GM19452 (cell line): ENCODE results near the gene BTBD17.
"Not testable (repeated sequence)": the region's sequence is repeated elsewhere in the genome, so short reads cannot be mapped to it uniquely, and the experiment has no call there.

Experiments
- ATAC-seq: cut with Tn5 transposase; IDR thresholded peaks from one replicate; pipeline ENCODE4 v1.9.1; 2021; ENCODE audit not compliant: unreplicated experiment

Gene BTBD17

GRCh38 chr17:74361230-74362068 lies at the start of gene BTBD17:
Gene BTBD17 (minus strand): TSS chr17:74361868. CDS start chr17:74361819, 49 bp downstream.
- ATAC-seq = no peak

GRCh38 chr17:74410001-74410443 lies 48.4 kb upstream of the BTBD17 start:
- no peak for ATAC-seq

GRCh38 chr17:74408815-74409214 lies 47.1 kb upstream of the BTBD17 start:
- ATAC-seq = no peak

- ATAC-seq = no peak
These were observed 46.6 kb upstream of the BTBD17 start for GRCh38 chr17:74408262-74408661.

GRCh38 chr17:74407384-74407783 lies 45.7 kb upstream of the BTBD17 start:
- ATAC-seq = no peak

GRCh38 chr17:74405311-74405710 lies 43.6 kb upstream of the BTBD17 start:
- ATAC-seq = not testable (repeated sequence)

GRCh38 chr17:74404789-74405188 lies 43.1 kb upstream of the BTBD17 start:
- ATAC-seq = no peak

- no peak for ATAC-seq
These were observed 42.5 kb upstream of the BTBD17 start for GRCh38 chr17:74404218-74404617.

GRCh38 chr17:74403512-74404137 lies 42.0 kb upstream of the BTBD17 start:
- ATAC-seq = no peak

GRCh38 chr17:74402048-74402447 lies 40.4 kb upstream of the BTBD17 start:
- no peak for ATAC-seq

- ATAC-seq = no peak
These were observed 34.9 kb upstream of the BTBD17 start for GRCh38 chr17:74396567-74396966.

- no peak for ATAC-seq
These were observed 33.3 kb upstream of the BTBD17 start for GRCh38 chr17:74394977-74395376.

GRCh38 chr17:74394275-74394950 lies 32.7 kb upstream of the BTBD17 start:
- ATAC-seq = no peak

GRCh38 chr17:74393346-74393942 lies 31.8 kb upstream of the BTBD17 start:
- ATAC-seq = no peak

- ATAC-seq = no peak
These were observed 31.2 kb upstream of the BTBD17 start for GRCh38 chr17:74392848-74393247.

GRCh38 chr17:74391771-74392170 lies 30.1 kb upstream of the BTBD17 start:
- no peak for ATAC-seq

GRCh38 chr17:74390680-74391653 lies 29.3 kb upstream of the BTBD17 start:
- no peak for ATAC-seq

GRCh38 chr17:74389937-74390679 lies 28.4 kb upstream of the BTBD17 start:
- ATAC-seq = no peak

- no peak for ATAC-seq
These were observed 27.6 kb upstream of the BTBD17 start for GRCh38 chr17:74389084-74389753.
